Right lobe of liver (tissue), 6 donors: ENCODE measurements around the gene CORO1A. TPM values are rescaled to one million over a fixed set of nuclear protein-coding genes. Genes with fewer than 3 reads are reported as not detected.

Experiments used
- ATAC-seq, 4 donors: fragments of 200-7000 bp; cut with Tn5 transposase; one replicate each; pipeline ENCODE4 v1.9.1; 2020; ENCODE audit warnings: mild to moderate bottlenecking in 4 of 4, moderate library complexity in 4 of 4
- DNase-seq, 3 donors: peaks; one replicate each; pipeline ENCODE4 v3.0.0-alpha.2; 2020
- H3K27ac ChIP-seq, 3 donors: fragments of 200-600 bp; one replicate each; pipeline ENCODE4 v1.8.0; 2022
- H3K27me3 ChIP-seq, 2 donors: fragments of 200-600 bp; one replicate each; pipeline ENCODE4 v1.8.0; 2022
- H3K36me3 ChIP-seq, 4 donors: fragments of 200-600 bp; sonication (generic) in 1 of 4; one replicate each; pipeline versions ENCODE4 v1.5.1 to v1.8.0; 2017 to 2022; ENCODE audit warnings: control low read depth in 1 of 4
- H3K4me1 ChIP-seq, 4 donors: fragments of 200-600 bp; sonication (generic) in 1 of 4; one replicate each; pipeline versions ENCODE4 v1.5.1 to v1.8.0; 2017 to 2022; ENCODE audit warnings: control low read depth in 1 of 4
- H3K4me3 ChIP-seq, 3 donors: fragments of 200-600 bp; one replicate each; pipeline ENCODE4 v1.8.0; 2022
- H3K9me3 ChIP-seq, 4 donors: fragments of 200-600 bp; sonication (generic) in 1 of 4; one replicate each; pipeline versions ENCODE4 v1.5.1 to v1.8.0; 2017 to 2022; ENCODE audit warnings: control low read depth in 1 of 4
- POLR2A ChIP-seq: fragments of 450-650 bp; IDR thresholded peaks from one replicate; pipeline ENCODE4 v1.6.1; 2017; ENCODE audit warnings: antibody characterized with exemption, mild to moderate bottlenecking
- WGBS: methylation state at CpG from one replicate; pipeline ENCODE4 v1.1.6; 2018; ENCODE audit warnings: low coverage, low lambda C conversion rate; ENCODE audit not compliant: insufficient coverage; ENCODE audit errors: missing lambda C conversion rate; 5-methylcytosine and 5-hydroxymethylcytosine counted together
- intact Hi-C, 2 donors: fragments of 100-400 bp; cut with DNase I; formaldehyde crosslinking; loops; one replicate each; pipeline versions ENCODE4 v1.11.2 to v1.14.1; 2022
- total RNA-seq, 6 experiments: library from RNA; depleted of rRNA in 2 of 6; stranded (reverse); fragments of >200 nt in 2 of 6; fragmentation: NEBNext Ultra II Directional in 3 of 6; extraction: Animal tissue kit (Norgen Biotek cat#: 25700) in 3 of 6; gene quantifications; one replicate each; pipeline versions ENCODE4 v1.1.0 to v1.2.4, GENCODE V29; 2016 to 2023
- TF ChIP-seq, protein P1 (sequence below), 4 donors: fragments of 200-600 bp in 3 of 4; fragments of 450-650 bp in 1 of 4; IDR thresholded peaks; one replicate each; pipeline versions ENCODE4 v1.5.1 to v1.8.0; 2016 to 2022; ENCODE audit warnings: antibody characterized with exemption in 4 of 4, mild to moderate bottlenecking in 2 of 4
- donor health status: DM: no; HTN: yes; CAD: no.
- donor health status: DM: no; HTN: no; CAD: no.
- donor health status: DM: no; HTN: no; CAD: no.
- donor health status: DM: no; HTN: yes; CAD: no.
- donor health status: DM: no; HTN: yes; CAD: no.

The CORO1A gene
- total RNA-seq, 6 experiments from 2014 or later, result 7.0 to 15.2 (median 7.9) TPM

GRCh38 chr16:30145657-30146056, 37.7 kb upstream of the CORO1A start:
- H3K4me1 ChIP-seq, result no peaks in the 10 kb centered on the region
- intact Hi-C loops, result no loop called here
- H3K27me3 ChIP-seq, result no peaks in the 10 kb centered on the region
- no peaks in the 10 kb centered on the region for H3K9me3 ChIP-seq
- WGBS, result 26% methylated on average over 1 of the region's 1 CpG
- no peak for DNase-seq
- H3K36me3 ChIP-seq, result no peaks in the 10 kb centered on the region
- TF ChIP-seq, protein P1, sequence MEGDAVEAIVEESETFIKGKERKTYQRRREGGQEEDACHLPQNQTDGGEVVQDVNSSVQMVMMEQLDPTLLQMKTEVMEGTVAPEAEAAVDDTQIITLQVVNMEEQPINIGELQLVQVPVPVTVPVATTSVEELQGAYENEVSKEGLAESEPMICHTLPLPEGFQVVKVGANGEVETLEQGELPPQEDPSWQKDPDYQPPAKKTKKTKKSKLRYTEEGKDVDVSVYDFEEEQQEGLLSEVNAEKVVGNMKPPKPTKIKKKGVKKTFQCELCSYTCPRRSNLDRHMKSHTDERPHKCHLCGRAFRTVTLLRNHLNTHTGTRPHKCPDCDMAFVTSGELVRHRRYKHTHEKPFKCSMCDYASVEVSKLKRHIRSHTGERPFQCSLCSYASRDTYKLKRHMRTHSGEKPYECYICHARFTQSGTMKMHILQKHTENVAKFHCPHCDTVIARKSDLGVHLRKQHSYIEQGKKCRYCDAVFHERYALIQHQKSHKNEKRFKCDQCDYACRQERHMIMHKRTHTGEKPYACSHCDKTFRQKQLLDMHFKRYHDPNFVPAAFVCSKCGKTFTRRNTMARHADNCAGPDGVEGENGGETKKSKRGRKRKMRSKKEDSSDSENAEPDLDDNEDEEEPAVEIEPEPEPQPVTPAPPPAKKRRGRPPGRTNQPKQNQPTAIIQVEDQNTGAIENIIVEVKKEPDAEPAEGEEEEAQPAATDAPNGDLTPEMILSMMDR (IDR thresholded peaks at IDR 0.05), result no peak
- no peak for TF ChIP-seq POLR2A
- H3K4me3 ChIP-seq, result no peak overlapping the region
- ATAC-seq, result no peak
- H3K27ac ChIP-seq, result no peak overlapping the region

GRCh38 chr16:30147843-30148510, 35.4 kb upstream of the CORO1A start:
- no peaks in the 10 kb centered on the region for H3K4me1 ChIP-seq
- DNase-seq, result no peak
- intact Hi-C loops, result no loop called here
- WGBS, result 89% methylated on average over 3 of the region's 3 CpGs
- H3K36me3 ChIP-seq, result no peaks in the 10 kb centered on the region
- no peak overlapping the region for H3K27ac ChIP-seq
- TF ChIP-seq, protein P1 (IDR thresholded peaks at IDR 0.05), result no peak
- no peak for TF ChIP-seq POLR2A
- H3K27me3 ChIP-seq, result no peaks in the 10 kb centered on the region
- no peak overlapping the region for H3K4me3 ChIP-seq
- no peak for ATAC-seq
- no peaks in the 10 kb centered on the region for H3K9me3 ChIP-seq

- intact Hi-C loops, result no loop called here
- ATAC-seq (no peak), DNase-seq (no peak)
- TF ChIP-seq, protein P1 (IDR thresholded peaks at IDR 0.05), result no peak
- no peak for TF ChIP-seq POLR2A
- WGBS, result 66% methylated on average over 5 of the region's 5 CpGs
- Histone ChIP-seq H3K27ac (no peak overlapping the region), H3K9me3 (no peaks in the 10 kb centered on the region), H3K36me3 (no peaks in the 10 kb centered on the region), H3K4me1 (no peaks in the 10 kb centered on the region), H3K27me3 (no peaks in the 10 kb centered on the region), H3K4me3 (no peak overlapping the region)
Observed at GRCh38 chr16:30149250-30149930, 34.0 kb upstream of the CORO1A start.

- no peak overlapping the region for H3K27ac ChIP-seq
- TF ChIP-seq POLR2A, result no peak
- TF ChIP-seq, protein P1 (IDR thresholded peaks at IDR 0.05), result no peak
- intact Hi-C loops, result no loop called here
- no peaks in the 10 kb centered on the region for H3K36me3 ChIP-seq
- no peaks in the 10 kb centered on the region for H3K27me3 ChIP-seq
- H3K4me1 ChIP-seq, result no peaks in the 10 kb centered on the region
- WGBS, result 53% methylated on average over 3 of the region's 7 CpGs
- H3K4me3 ChIP-seq, result no peak overlapping the region
- DNase-seq (no peak), ATAC-seq (no peak)
- H3K9me3 ChIP-seq, result no peaks in the 10 kb centered on the region
Observed at GRCh38 chr16:30151091-30151490, 32.3 kb upstream of the CORO1A start.
